ENCODE data around the gene SULT1E1. TPM values are rescaled to one million over a fixed set of nuclear protein-coding genes. Genes with fewer than 3 reads are reported as not detected.
A peak's percentile ranks its signal among the peaks of the same experiment; 100 is the strongest.
"Not testable (repeated sequence)": the region's sequence is repeated elsewhere in the genome, so short reads cannot be mapped to it uniquely, and the experiment has no call there.

The SULT1E1 gene
- total and polyA plus RNA-seq, 4 donors, result 19.3 to 218 (median 37.4) TPM

- Histone ChIP-seq H3K36me3 (ENCODE audit: control insufficient read depth, insufficient read depth, low read length) (no peaks in the 10 kb centered on the region), H3K4me3 (ENCODE audit: low read depth, low read length) (no peak overlapping the region), H3K27me3 (ENCODE audit: control insufficient read depth, insufficient read depth, low read length) (no peaks in the 10 kb centered on the region), H3K9me3 (ENCODE audit: control insufficient read depth, insufficient read depth, low read length) (no peaks in the 10 kb centered on the region), H3K27ac (ENCODE audit: low read depth, low read length) (no peak overlapping the region), H3K4me1 (ENCODE audit: control insufficient read depth, insufficient read depth, low read length) (no peaks in the 10 kb centered on the region)
- DNase-seq (ENCODE audit: low read depth in 4 of 6, low spot score in 6 of 6), result no peak
- 88% methylated on average over 14 of the region's 16 CpGs for WGBS (ENCODE audit: insufficient coverage)
Measured at GRCh38 chr4:69831646-69832325, 28.2 kb downstream of the SULT1E1 start.

GRCh38 chr4:69831270-69831627, 28.7 kb downstream of the SULT1E1 start:
- Histone ChIP-seq H3K4me3 (ENCODE audit: low read depth, low read length) (no peak overlapping the region), H3K27me3 (ENCODE audit: control insufficient read depth, insufficient read depth, low read length) (no peaks in the 10 kb centered on the region), H3K27ac (ENCODE audit: low read depth, low read length) (no peak overlapping the region), H3K4me1 (ENCODE audit: control insufficient read depth, insufficient read depth, low read length) (no peaks in the 10 kb centered on the region), H3K36me3 (ENCODE audit: control insufficient read depth, insufficient read depth, low read length) (no peaks in the 10 kb centered on the region), H3K9me3 (ENCODE audit: control insufficient read depth, insufficient read depth, low read length) (no peaks in the 10 kb centered on the region)
- 87% methylated on average over 4 of the region's 5 CpGs for WGBS (ENCODE audit: insufficient coverage)
- no peak for DNase-seq (ENCODE audit: low read depth in 4 of 6, low spot score in 6 of 6)

GRCh38 chr4:69830560-69831269, 29.2 kb downstream of the SULT1E1 start:
- H3K9me3 ChIP-seq (ENCODE audit: control insufficient read depth, insufficient read depth, low read length), result no peaks in the 10 kb centered on the region
- H3K27me3 ChIP-seq (ENCODE audit: control insufficient read depth, insufficient read depth, low read length), result no peaks in the 10 kb centered on the region
- WGBS (ENCODE audit: insufficient coverage), result 63% methylated on average over 6 of the region's 6 CpGs
- peak in 2 of 6 donors; percentile 21 to 41 for DNase-seq (ENCODE audit: low read depth in 4 of 6, low spot score in 6 of 6)
- H3K4me3 ChIP-seq (ENCODE audit: low read depth, low read length), result no peak overlapping the region
- no peaks in the 10 kb centered on the region for H3K36me3 ChIP-seq (ENCODE audit: control insufficient read depth, insufficient read depth, low read length)
- no peak overlapping the region for H3K27ac ChIP-seq (ENCODE audit: low read depth, low read length)
- no peaks in the 10 kb centered on the region for H3K4me1 ChIP-seq (ENCODE audit: control insufficient read depth, insufficient read depth, low read length)

- WGBS (ENCODE audit: insufficient coverage), result 95% methylated on average over 2 of the region's 2 CpGs
- no peaks in the 10 kb centered on the region for H3K27me3 ChIP-seq (ENCODE audit: control insufficient read depth, insufficient read depth, low read length)
- DNase-seq (ENCODE audit: low read depth in 4 of 6, low spot score in 6 of 6), result no peak
- H3K36me3 ChIP-seq (ENCODE audit: control insufficient read depth, insufficient read depth, low read length), result no peaks in the 10 kb centered on the region
- no peak overlapping the region for H3K4me3 ChIP-seq (ENCODE audit: low read depth, low read length)
- no peak overlapping the region for H3K27ac ChIP-seq (ENCODE audit: low read depth, low read length)
- no peaks in the 10 kb centered on the region for H3K9me3 ChIP-seq (ENCODE audit: control insufficient read depth, insufficient read depth, low read length)
- H3K4me1 ChIP-seq (ENCODE audit: control insufficient read depth, insufficient read depth, low read length), result no peaks in the 10 kb centered on the region
Measured at GRCh38 chr4:69830192-69830559, 29.8 kb downstream of the SULT1E1 start.

- WGBS (ENCODE audit: insufficient coverage), result 91% methylated on average over 2 of the region's 2 CpGs
- Histone ChIP-seq H3K36me3 (ENCODE audit: control insufficient read depth, insufficient read depth, low read length) (no peaks in the 10 kb centered on the region), H3K27ac (ENCODE audit: low read depth, low read length) (no peak overlapping the region), H3K27me3 (ENCODE audit: control insufficient read depth, insufficient read depth, low read length) (no peaks in the 10 kb centered on the region), H3K4me3 (ENCODE audit: low read depth, low read length) (no peak overlapping the region), H3K9me3 (ENCODE audit: control insufficient read depth, insufficient read depth, low read length) (no peaks in the 10 kb centered on the region), H3K4me1 (ENCODE audit: control insufficient read depth, insufficient read depth, low read length) (no peaks in the 10 kb centered on the region)
- no peak for DNase-seq (ENCODE audit: low read depth in 4 of 6, low spot score in 6 of 6)
Measured at GRCh38 chr4:69829678-69830077, 30.3 kb downstream of the SULT1E1 start.

- WGBS (ENCODE audit: insufficient coverage), result 83% methylated on average over 2 of the region's 3 CpGs
- no peaks in the 10 kb centered on the region for H3K27me3 ChIP-seq (ENCODE audit: control insufficient read depth, insufficient read depth, low read length)
- no peaks in the 10 kb centered on the region for H3K9me3 ChIP-seq (ENCODE audit: control insufficient read depth, insufficient read depth, low read length)
- H3K36me3 ChIP-seq (ENCODE audit: control insufficient read depth, insufficient read depth, low read length), result no peaks in the 10 kb centered on the region
- H3K4me3 ChIP-seq (ENCODE audit: low read depth, low read length), result no peak overlapping the region
- no peaks in the 10 kb centered on the region for H3K4me1 ChIP-seq (ENCODE audit: control insufficient read depth, insufficient read depth, low read length)
- H3K27ac ChIP-seq (ENCODE audit: low read depth, low read length), result no peak overlapping the region
- no peak for DNase-seq (ENCODE audit: low read depth in 4 of 6, low spot score in 6 of 6)
Measured at GRCh38 chr4:69828828-69829227, 31.1 kb downstream of the SULT1E1 start.

GRCh38 chr4:69825056-69825455, 34.9 kb downstream of the SULT1E1 start:
- not testable (repeated sequence) for DNase-seq (ENCODE audit: low read depth in 4 of 6, low spot score in 6 of 6); H3K4me1 ChIP-seq (ENCODE audit: control insufficient read depth, insufficient read depth, low read length); H3K9me3 ChIP-seq (ENCODE audit: control insufficient read depth, insufficient read depth, low read length); H3K27ac ChIP-seq (ENCODE audit: low read depth, low read length); H3K36me3 ChIP-seq (ENCODE audit: control insufficient read depth, insufficient read depth, low read length); H3K27me3 ChIP-seq (ENCODE audit: control insufficient read depth, insufficient read depth, low read length); H3K4me3 ChIP-seq (ENCODE audit: low read depth, low read length)
- 82% methylated on average over 8 of the region's 8 CpGs for WGBS (ENCODE audit: insufficient coverage)

- H3K9me3 ChIP-seq (ENCODE audit: control insufficient read depth, insufficient read depth, low read length), result no peaks in the 10 kb centered on the region
- no peaks in the 10 kb centered on the region for H3K27me3 ChIP-seq (ENCODE audit: control insufficient read depth, insufficient read depth, low read length)
- WGBS (ENCODE audit: insufficient coverage), result 74% methylated on average over 7 of the region's 8 CpGs
- H3K27ac ChIP-seq (ENCODE audit: low read depth, low read length), result no peak overlapping the region
- H3K36me3 ChIP-seq (ENCODE audit: control insufficient read depth, insufficient read depth, low read length), result no peaks in the 10 kb centered on the region
- no peaks in the 10 kb centered on the region for H3K4me1 ChIP-seq (ENCODE audit: control insufficient read depth, insufficient read depth, low read length)
- no peak for DNase-seq (ENCODE audit: low read depth in 4 of 6, low spot score in 6 of 6)
- no peak overlapping the region for H3K4me3 ChIP-seq (ENCODE audit: low read depth, low read length)
Measured at GRCh38 chr4:69823481-69824186, 36.3 kb downstream of the SULT1E1 start.

GRCh38 chr4:69823048-69823447, 36.9 kb downstream of the SULT1E1 start:
- DNase-seq (ENCODE audit: low read depth in 4 of 6, low spot score in 6 of 6), result no peak
- H3K4me1 ChIP-seq (ENCODE audit: control insufficient read depth, insufficient read depth, low read length), result no peaks in the 10 kb centered on the region
- no peak overlapping the region for H3K27ac ChIP-seq (ENCODE audit: low read depth, low read length)
- no peak overlapping the region for H3K4me3 ChIP-seq (ENCODE audit: low read depth, low read length)
- no peaks in the 10 kb centered on the region for H3K9me3 ChIP-seq (ENCODE audit: control insufficient read depth, insufficient read depth, low read length)
- no peaks in the 10 kb centered on the region for H3K27me3 ChIP-seq (ENCODE audit: control insufficient read depth, insufficient read depth, low read length)
- 83% methylated on average over 1 of the region's 4 CpGs for WGBS (ENCODE audit: insufficient coverage)
- no peaks in the 10 kb centered on the region for H3K36me3 ChIP-seq (ENCODE audit: control insufficient read depth, insufficient read depth, low read length)
